Nucleus accumbens (tissue), 56 donors: ENCODE results near the gene CFAP298.
A peak's percentile ranks its signal among the peaks of the same experiment; 100 is the strongest.
"Not testable (repeated sequence)": the region's sequence is repeated elsewhere in the genome, so short reads cannot be mapped to it uniquely, and the experiment has no call there.

ENCODE experiments used
- DNase-seq, 56 donors: peaks; one replicate each; lab custom pipeline; 2025; lab: John Stamatoyannopoulos, UW

The CFAP298 gene, protein sequence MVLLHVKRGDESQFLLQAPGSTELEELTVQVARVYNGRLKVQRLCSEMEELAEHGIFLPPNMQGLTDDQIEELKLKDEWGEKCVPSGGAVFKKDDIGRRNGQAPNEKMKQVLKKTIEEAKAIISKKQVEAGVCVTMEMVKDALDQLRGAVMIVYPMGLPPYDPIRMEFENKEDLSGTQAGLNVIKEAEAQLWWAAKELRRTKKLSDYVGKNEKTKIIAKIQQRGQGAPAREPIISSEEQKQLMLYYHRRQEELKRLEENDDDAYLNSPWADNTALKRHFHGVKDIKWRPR

DNA sequence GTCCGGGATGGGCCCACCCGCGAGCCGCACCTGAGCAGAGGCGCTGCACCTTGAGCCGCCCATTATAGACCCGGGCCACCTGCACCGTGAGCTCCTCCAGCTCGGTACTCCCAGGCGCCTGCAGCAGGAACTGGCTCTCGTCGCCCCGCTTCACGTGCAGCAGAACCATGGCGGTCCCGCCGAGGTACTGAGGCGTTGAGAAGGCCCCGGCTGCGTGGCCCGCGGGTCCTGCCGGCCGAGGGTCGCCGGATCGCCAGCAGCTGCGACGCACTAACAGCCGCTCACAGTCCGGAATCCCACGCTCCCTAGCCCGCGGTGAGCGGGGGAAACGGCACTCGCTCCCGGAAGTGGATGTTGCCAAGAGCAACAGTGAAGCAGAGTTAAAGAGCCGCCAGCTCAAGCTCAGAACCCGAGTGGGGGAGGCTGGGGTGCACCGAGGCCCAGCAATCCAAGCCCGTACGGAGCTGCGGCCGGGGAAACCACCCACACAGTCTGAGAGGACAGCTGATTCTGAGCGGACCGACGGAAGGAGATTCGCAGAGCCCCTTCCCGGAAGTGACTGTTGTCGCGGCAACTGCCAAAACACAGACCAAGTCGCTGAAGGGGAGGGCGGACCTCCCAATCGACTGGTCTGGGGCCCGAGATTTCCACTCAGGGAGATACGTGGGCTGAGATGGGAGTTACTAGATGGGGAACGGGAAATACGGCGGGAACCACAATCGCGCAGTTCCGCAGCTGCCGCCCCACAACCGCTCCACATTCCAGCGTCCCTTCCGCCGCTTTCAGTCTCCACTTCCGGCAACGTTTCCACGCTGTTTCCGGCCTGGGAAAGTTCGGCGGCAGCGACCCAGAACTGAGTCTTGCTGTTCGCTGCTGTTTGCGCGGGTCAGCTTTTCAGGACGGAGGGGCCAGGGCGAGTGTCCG lies at the start of gene CFAP298:
Gene CFAP298 (minus strand): TSS at position 303 of the 924 bp plus-strand sequence. CDS start 134 bp downstream, at position 169.
- peak; percentile 61 to 98 (median 90) for DNase-seq

DNA sequence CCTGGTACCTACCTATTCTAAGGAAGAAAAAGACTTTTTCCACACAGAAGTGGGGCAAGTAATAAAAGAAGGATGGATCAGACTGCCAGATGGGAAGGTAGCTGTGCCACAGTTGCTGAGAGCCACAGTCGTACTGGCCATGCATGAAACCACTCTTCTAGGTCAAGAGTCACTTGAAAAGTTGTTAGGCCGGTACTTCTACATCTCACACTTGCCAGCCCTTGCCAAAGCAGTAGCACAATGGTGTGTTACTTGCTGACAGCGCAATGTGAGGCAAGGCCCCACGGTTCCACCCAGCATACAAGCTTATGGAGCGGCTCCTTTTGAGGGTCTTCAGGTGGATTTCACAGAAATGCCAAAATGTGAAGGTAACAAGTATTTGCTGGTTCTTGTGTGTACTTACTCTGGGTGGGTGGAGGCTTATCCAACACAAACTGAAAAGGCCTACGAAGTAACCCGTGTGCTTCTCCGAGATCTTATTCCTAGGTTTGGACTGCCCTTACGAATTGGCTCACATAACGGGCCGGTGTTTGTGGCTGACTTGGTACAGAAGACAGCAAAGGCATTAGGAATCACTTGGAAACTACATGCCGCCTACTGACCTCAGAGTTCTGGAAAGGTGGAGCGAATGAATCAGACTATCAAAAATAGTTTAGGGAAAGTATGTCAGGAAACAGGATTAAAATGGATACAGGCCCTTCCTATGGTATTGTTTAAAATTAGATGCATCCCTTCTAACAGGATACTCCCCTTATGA lies 49.0 kb upstream of the CFAP298 start:
- peak in 1 of 56 donors; percentile 2 for DNase-seq

GRCh38 chr21:32658524-32658923 lies 46.3 kb upstream of the CFAP298 start:
- no peak for DNase-seq

DNA sequence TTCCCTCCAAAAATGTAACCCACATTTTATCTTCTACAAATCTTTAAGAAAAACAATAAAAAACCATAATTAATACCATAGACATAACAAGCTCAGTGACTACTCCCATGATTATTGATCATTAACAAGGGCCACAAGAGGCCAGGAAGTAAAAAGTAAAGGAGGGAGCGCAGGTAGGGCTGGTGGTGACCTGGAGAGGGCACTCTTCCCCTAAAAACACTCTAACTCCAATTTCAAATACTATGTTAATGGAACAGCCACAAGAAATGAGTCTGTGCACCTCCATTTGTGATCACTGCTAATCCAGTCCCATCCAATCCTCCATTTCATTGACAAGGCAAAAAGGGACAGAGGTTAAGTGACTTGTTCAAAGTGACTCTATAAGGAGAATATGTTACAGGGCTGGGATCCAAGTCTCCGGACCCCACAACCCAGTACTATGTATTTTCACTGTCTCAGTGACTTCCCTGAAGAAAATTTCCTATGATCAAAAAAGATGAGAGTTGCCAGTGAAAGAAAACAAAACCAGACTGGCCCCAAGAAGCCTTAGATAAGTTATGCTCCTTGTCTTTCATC lies 41.2 kb upstream of the CFAP298 start:
- DNase-seq, result no peak

- DNase-seq, result no peak
Measured at GRCh38 chr21:32648165-32648564, 36.0 kb upstream of the CFAP298 start.

DNA sequence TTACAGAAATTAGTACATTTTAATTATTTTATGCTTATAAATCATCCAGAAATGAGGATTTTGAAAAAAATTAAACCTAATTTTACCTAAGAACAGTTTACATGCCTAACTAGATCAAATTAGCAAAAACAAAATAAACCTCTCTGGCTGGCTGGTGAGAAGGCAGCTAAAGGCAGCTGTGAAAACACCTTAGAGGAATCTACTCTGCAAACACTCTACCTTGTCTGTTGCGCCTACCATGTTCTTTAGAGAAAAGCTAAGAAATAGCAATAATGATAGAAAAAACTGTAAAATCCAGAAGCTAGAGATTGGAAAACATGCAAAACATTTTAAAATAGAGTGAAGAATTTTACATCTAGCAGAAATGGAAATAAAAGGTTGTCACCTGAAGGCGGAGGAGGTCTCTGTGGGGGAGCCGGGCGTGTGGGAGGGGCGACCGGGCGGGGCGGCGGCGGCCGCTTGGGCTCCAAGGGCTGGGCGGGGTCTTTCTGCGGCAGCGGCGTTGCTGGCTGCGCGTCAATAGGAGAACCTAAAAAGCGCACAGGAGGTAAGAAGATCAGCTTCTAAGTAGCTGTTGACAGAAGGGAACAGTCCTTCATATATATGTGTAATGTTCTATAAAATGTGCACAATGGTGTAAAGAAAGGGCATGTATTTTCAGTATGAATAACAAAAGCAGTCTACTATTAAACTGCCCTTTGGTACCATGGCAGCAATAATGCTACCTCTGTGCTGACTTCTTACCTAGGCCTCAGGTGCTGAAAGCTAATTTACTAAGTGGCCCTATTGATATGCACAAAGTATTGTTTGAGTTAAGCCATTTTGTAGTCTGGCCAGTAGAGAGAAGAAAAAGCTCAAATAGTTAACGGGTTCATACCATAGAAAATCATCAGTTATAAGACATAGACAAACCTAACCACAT lies 33.3 kb upstream of the CFAP298 start:
- DNase-seq, result peak in 3 of 56 donors; percentile 8 to 12 (median 9)

- DNase-seq, result peak in 10 of 56 donors; percentile 1 to 27 (median 8)
Measured at GRCh38 chr21:32641710-32642698, 29.8 kb upstream of the CFAP298 start.

DNA sequence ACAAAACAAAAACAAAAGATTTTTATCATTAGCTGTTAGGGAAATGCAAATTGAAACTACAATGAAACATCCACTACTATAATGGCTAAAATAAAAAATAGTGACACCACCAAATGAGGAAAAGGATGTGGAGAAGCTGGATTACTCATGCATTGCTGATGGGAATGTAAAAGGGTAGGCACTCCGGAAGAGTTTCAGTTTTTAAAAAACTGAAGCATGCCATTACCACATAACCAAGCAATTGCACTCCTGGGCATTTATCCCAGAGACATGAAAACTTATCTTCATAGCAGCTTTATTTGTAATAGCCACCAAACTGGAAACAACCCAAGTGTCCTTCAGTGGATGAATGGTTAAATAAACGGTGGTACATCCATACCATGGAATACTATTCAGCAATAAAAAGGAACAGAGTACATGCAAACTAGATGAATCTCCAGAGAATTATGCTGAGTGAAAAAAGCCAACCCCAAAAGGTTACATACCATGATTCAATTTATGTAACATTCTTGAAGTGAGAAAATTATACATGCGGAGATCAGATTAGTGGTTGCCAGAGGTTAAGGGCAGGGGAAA lies 14.5 kb upstream of the CFAP298 start:
- DNase-seq, result no peak

DNA sequence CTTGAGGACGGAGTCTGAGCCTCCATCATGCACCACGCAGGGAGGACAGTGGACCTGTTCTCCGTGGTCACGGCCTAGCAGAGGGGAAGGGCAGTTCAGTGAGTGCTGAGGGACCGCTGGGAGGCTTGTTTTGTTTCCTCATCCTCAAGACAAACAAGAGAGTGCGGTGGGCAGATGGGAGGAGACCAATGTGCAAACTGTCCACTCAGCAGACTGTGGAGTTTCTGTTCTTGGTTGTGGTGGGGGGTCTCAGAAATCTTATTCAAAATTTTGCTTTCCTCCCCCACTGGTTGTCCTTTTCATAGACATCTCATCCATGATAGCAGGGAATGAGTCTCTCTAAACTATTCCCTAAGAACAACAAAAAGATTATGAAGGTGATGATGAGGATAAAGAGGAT lies 6.0 kb upstream of the CFAP298 start:
- not testable (repeated sequence) for DNase-seq

DNA sequence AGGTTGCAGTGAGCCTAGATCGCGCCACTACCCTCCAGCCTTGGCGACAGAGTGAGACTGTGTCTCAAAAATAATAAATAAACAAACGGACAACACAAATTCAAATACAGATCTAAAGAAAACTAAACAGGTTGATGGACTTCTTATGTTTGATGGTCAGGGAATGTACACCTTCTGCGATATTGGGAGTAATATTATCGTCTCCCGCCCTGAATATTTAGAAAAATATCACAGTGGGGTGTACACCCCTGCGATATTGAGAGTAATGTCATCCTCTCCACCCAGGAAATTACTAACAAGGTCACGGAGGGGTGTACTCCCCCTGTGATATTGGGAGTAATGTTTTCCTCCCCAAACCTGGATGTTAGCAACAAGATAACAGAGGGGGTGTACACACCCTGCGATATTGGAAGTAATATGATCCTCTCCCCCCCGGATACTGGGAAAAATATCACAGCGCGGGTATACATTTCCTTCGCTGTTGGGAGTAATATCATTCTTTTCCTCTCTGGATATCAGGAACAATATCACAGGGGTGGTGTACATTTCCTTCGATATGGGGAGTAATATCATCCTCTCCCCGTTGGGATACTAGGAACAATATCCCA lies 1.4 kb upstream of the CFAP298 start:
- no peak for DNase-seq

DNA sequence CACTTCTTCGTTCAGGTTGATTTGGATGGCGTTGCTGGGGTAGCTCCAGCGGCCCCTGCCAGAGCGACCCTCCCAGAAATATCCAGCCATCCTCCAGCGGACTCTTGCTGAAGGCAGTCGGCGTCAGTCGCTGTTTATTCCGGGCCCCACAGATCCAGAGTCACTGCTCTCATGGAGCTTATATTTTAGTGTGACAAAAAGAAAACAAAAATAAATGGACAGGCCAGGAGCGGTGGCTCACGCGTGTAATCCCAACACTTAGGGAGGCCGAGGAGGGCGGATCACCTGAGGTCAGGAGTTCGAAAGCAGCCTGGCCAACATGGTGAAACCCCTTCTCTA lies 791 bp upstream of the CFAP298 start:
- DNase-seq, result no peak

- peak in 8 of 56 donors; percentile 12 to 55 (median 36) for DNase-seq
Measured at GRCh38 chr21:32611471-32611997, 643 bp downstream of the CFAP298 start.

DNA sequence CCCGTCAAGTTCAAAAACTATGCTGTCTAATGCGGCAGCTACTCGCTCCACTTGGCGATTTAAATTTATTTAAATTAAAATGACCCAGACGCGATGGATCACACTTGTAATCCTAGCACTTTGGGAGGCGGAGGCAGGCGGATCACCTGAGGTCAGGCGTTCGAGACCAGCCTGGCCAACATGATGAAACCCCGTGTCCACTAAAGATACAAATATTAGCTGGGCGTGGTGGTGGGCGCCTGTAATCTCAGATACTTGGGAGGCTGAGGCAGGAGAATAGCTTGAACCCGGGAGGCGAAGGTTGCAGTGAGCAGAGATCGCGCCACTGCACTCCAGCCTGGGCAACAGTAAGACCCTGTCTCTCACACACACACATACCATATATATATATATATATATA lies 1.2 kb downstream of the CFAP298 start:
- DNase-seq, result not testable (repeated sequence)

DNA sequence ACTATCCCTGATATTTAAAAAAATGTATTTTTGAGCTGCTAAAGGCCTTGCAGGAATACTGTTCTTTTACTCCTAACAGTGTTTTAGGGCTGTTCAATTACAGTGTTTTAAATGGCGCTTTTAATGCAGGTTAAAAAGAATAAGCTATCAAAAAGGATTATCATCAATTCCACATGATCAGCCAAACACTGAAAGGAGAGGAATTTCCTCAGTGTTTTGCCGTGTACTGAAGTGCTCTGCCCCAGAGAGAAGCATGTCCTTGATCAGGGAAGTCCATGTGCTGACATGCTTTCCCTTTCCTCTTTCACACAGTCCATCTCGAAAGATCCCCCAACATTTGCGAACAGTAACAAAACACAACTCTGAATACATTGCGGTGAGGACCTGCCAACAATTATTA lies 3.3 kb downstream of the CFAP298 start:
- no peak for DNase-seq

- no peak for DNase-seq
Measured at GRCh38 chr21:32605469-32605868, 6.7 kb downstream of the CFAP298 start.

DNA sequence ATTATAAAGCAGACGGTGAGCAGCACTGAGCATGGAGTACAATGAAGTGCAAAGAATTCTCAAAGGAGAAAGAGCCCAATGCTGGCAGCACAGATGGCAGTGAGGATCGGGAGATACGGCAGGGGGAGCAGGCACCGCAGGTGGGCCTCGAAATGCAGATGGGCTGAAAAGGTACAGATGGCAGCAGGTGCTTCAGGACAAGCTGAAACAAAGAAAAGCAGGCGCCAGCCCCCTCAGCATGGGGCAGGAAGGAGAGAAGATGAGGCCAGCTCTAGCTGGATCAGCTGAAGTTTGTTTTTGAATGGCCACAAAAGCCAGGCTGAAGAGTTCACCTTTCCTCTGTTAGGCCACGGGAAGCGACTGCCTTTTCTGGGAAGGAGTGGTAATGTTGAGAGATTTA lies 7.7 kb downstream of the CFAP298 start:
- no peak for DNase-seq

DNA sequence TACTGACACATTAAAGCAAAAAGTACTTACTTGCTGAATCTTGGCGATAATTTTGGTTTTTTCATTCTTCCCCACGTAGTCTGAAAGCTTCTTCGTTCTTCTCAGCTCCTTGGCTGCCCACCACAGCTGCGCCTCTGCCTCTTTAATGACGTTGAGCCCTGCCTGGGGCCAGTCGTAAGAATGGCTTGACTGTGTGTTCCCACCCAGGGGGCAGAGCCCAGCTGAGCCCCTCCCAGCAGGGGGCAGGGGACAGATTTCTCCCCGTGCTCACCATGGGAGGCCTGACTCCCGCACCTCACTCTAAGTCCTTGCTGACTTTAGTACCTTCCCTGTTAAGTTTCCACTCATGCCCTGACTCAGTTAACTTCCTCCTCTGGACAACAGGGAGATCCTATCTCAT lies 9.0 kb downstream of the CFAP298 start:
- no peak for DNase-seq
